Thymus (tissue), 11 donors: ENCODE results near the gene NFATC2. TPM values are rescaled to one million over a fixed set of nuclear protein-coding genes. Genes with fewer than 3 reads are reported as not detected.
"Not testable (repeated sequence)": the region's sequence is repeated elsewhere in the genome, so short reads cannot be mapped to it uniquely, and the experiment has no call there.

ENCODE experiments used
- DNase-seq, 9 donors: peaks; one replicate each; pipeline ENCODE4 v3.0.0-alpha.2; 2013; ENCODE audit warnings: low spot score in 9 of 9, low read depth in 6 of 9, missing footprints in 1 of 9
- H3K27ac ChIP-seq, 2 donors: one replicate each; pipeline ENCODE4 v1.5.1; 2013; ENCODE audit warnings: control low read depth in 1 of 2, low read depth in 1 of 2, low read length in 1 of 2, mild to moderate bottlenecking in 1 of 2, moderate library complexity in 1 of 2
- H3K27me3 ChIP-seq, 2 donors: one replicate each; pipeline ENCODE4 v1.5.1; 2013; ENCODE audit warnings: low read length in 1 of 2; ENCODE audit not compliant: control insufficient read depth in 2 of 2, insufficient read depth in 1 of 2
- H3K36me3 ChIP-seq, 2 donors: one replicate each; pipeline ENCODE4 v1.5.1; 2013; ENCODE audit warnings: low read length in 1 of 2, mild to moderate bottlenecking in 1 of 2, moderate library complexity in 1 of 2; ENCODE audit not compliant: control insufficient read depth in 2 of 2, insufficient read depth in 2 of 2
- H3K4me1 ChIP-seq, 2 donors: one replicate each; pipeline ENCODE4 v1.5.1; 2013; ENCODE audit warnings: low read length in 2 of 2; ENCODE audit not compliant: control insufficient read depth in 2 of 2, insufficient read depth in 2 of 2
- H3K4me3 ChIP-seq, 2 donors: one replicate each; pipeline ENCODE4 v1.5.1; 2013; ENCODE audit warnings: low read length in 2 of 2, control low read depth in 1 of 2, mild to moderate bottlenecking in 1 of 2
- H3K9me3 ChIP-seq, 2 donors: one replicate each; pipeline ENCODE4 v1.5.1; 2013; ENCODE audit warnings: low read length in 1 of 2, mild to moderate bottlenecking in 1 of 2; ENCODE audit not compliant: control insufficient read depth in 2 of 2, insufficient read depth in 1 of 2
- WGBS: extraction: QIAGEN DNeasy Blood & Tissue Kit; methylation state at CpG from one replicate; pipeline ENCODE4 v1.1.7; 2013; 5-methylcytosine and 5-hydroxymethylcytosine counted together
- polyA plus RNA-seq: library from polyadenylated mRNA; stranded (reverse); fragments of 200-250 nt; gene quantifications from one replicate; pipeline ENCODE4 v1.2.3, GENCODE V29; 2013
- total RNA-seq: library from RNA; stranded (reverse); fragments of 120-200 nt; gene quantifications from one replicate; pipeline ENCODE4 v1.2.4, GENCODE V29; 2013
- donor health status: healthy.

NFATC2 gene
- total and polyA plus RNA-seq, 2 donors = 2.4 to 4.4 TPM

GRCh38 chr20:51469578-51470498, 72.7 kb downstream of the NFATC2 start:
- H3K4me3 ChIP-seq = no peak overlapping the region
- peaks cover 0 to 3% of the 10 kb centered on the region in 2 donors for H3K36me3 ChIP-seq
- no peak for DNase-seq
- H3K27ac ChIP-seq = no peak overlapping the region
- no peaks in the 10 kb centered on the region for H3K9me3 ChIP-seq
- peaks cover 10 to 18% of the 10 kb centered on the region in 2 donors for H3K4me1 ChIP-seq
- 95% methylated on average over 11 of the region's 11 CpGs for WGBS
- H3K27me3 ChIP-seq = no peaks in the 10 kb centered on the region

- Histone ChIP-seq H3K27me3 (no peaks in the 10 kb centered on the region), H3K27ac (no peak overlapping the region), H3K9me3 (no peaks in the 10 kb centered on the region), H3K4me1 (peaks cover 10 to 18% of the 10 kb centered on the region in 2 donors), H3K36me3 (peaks cover 0 to 3% of the 10 kb centered on the region in 2 donors), H3K4me3 (no peak overlapping the region)
- no peak for DNase-seq
- 95% methylated on average over 6 of the region's 6 CpGs for WGBS
Observed at GRCh38 chr20:51469046-51469445, 73.5 kb downstream of the NFATC2 start.

DNA sequence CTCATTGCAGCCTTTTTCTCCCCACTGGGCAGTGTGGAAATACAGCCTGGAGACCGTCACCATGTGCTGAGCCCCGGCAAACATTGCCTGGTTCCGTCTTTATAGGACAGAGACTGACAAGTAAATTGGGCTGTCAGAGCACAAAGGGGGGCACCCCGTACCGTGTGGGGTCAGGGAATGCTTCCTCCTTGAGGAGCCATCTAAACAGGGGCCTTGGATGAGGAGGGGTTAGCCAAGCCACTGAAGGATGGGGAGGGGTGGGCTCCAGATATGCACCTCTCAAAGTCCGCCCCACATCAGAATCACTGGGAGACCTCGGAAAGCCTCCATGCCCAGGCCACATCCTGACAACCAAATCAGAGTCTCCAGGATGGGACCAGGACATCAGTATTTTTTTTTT, 73.9 kb downstream of the NFATC2 start:
- Histone ChIP-seq H3K4me3 (no peak overlapping the region), H3K27ac (no peak overlapping the region), H3K36me3 (peaks cover 0 to 3% of the 10 kb centered on the region in 2 donors), H3K4me1 (peaks cover 10 to 18% of the 10 kb centered on the region in 2 donors), H3K9me3 (no peaks in the 10 kb centered on the region), H3K27me3 (no peaks in the 10 kb centered on the region)
- DNase-seq = no peak
- WGBS = 97% methylated on average over 7 of the region's 7 CpGs

DNA sequence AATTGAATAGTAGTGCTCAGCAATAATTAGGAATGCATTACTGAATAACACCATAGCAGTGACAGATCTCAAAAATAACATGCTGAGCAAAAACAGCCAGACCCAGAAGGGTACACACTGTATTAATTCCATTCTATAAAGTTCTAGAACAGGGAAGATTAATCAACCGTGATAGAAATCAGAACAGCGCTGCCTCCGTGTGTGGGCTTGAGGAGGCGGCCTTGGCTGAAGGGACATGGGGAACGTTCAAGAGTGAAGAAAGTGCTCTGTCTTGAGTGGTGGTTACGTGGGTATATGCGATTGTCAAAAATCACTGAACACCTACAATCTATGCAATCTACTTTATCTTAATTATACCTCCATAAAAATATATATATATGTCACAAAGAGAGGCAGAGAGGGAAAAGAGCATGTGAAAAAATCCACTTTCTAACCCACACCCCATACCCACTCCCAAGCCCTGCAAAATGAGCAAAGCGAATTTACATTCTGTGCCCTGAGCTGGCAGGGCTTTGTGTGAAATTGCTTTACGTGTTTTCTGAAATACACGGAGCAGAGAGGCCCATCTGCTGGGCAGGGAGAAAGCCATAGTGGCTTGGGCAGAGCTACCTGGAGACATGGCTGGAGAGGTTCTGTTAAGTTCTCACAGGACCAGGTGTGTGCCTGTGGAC, 74.4 kb downstream of the NFATC2 start:
- 97% methylated on average over 10 of the region's 10 CpGs for WGBS
- no peaks in the 10 kb centered on the region for H3K27me3 ChIP-seq
- H3K4me3 ChIP-seq = no peak overlapping the region
- no peak for DNase-seq
- no peaks in the 10 kb centered on the region for H3K9me3 ChIP-seq
- peaks cover 0 to 3% of the 10 kb centered on the region in 2 donors for H3K36me3 ChIP-seq
- no peak overlapping the region for H3K27ac ChIP-seq
- peaks cover 10 to 19% of the 10 kb centered on the region in 2 donors for H3K4me1 ChIP-seq

DNA sequence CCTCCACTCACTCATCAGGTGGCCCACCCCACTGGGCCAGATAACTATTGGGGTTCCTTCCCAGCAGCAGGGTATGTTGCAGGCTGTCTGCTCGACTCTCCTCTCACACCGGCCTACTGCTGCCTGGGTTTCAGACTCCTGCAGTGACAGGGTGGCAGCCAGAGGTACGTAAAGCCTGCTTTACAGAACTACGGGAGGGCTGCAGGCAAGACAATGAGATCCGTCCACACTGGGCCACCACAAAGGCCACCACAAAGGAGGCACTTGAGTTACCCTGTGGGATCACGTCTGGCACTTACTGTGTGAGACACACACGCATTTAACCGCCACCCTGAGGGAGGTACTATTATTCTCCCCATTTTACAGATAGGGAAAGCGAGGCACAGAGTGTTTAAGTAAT, 78.5 kb downstream of the NFATC2 start:
- Histone ChIP-seq H3K36me3 (no peaks in the 10 kb centered on the region), H3K27me3 (no peaks in the 10 kb centered on the region), H3K4me3 (no peak overlapping the region), H3K27ac (no peak overlapping the region), H3K9me3 (no peaks in the 10 kb centered on the region), H3K4me1 (peaks cover 0 to 6% of the 10 kb centered on the region in 2 donors)
- 86% methylated on average over 9 of the region's 9 CpGs for WGBS
- no peak for DNase-seq

- Histone ChIP-seq H3K27me3 (no peaks in the 10 kb centered on the region), H3K9me3 (no peaks in the 10 kb centered on the region), H3K4me1 (peaks cover 0 to 5% of the 10 kb centered on the region in 2 donors), H3K4me3 (no peak overlapping the region), H3K36me3 (no peaks in the 10 kb centered on the region), H3K27ac (no peak overlapping the region)
- WGBS = 96% methylated on average over 8 of the region's 8 CpGs
- DNase-seq = no peak
Observed at GRCh38 chr20:51463560-51463959, 79.0 kb downstream of the NFATC2 start.

DNA sequence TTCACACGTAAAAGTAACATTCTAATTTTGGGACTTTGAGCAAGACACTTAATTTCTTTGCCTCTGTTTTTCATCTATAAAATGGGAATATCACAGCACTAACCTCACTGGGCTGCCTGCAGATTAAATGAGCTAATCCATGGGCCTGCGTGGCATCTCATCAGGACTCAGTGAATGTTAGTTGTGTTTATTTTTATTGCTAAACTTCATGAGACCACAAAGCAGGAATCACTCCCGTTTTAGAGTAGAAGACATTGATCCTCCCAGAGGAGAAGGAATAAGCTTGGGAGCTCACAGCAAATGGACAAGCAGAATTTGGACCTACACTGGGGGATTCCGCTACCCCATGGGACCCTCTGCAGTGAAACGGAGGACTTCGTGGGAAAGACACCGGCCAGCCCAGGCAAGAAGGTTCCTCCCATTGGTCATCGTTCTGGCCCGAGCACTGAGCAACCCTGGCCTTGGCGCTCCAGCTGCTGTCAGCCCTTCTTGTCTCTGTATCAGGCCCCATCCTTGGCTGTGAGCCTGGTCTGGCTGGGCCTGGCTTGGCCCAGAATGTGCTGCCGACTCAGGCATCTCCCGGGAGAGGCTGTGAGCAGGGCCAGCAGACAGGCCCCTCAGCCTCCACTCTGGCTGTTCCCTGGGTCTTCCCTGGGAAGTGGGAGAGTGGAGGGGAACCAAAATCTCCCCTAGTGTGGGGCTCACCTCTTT, 79.8 kb downstream of the NFATC2 start:
- 93% methylated on average over 12 of the region's 12 CpGs for WGBS
- Histone ChIP-seq H3K4me3 (no peak overlapping the region), H3K27ac (no peak overlapping the region), H3K4me1 (peaks cover 0 to 5% of the 10 kb centered on the region in 2 donors), H3K9me3 (no peaks in the 10 kb centered on the region), H3K27me3 (no peaks in the 10 kb centered on the region), H3K36me3 (no peaks in the 10 kb centered on the region)
- no peak for DNase-seq

GRCh38 chr20:51461846-51462245, 80.7 kb downstream of the NFATC2 start:
- not testable (repeated sequence) for H3K4me3 ChIP-seq, H3K27ac ChIP-seq, H3K27me3 ChIP-seq, H3K9me3 ChIP-seq, DNase-seq, H3K36me3 ChIP-seq, H3K4me1 ChIP-seq
- 98% methylated on average over 5 of the region's 5 CpGs for WGBS

DNA sequence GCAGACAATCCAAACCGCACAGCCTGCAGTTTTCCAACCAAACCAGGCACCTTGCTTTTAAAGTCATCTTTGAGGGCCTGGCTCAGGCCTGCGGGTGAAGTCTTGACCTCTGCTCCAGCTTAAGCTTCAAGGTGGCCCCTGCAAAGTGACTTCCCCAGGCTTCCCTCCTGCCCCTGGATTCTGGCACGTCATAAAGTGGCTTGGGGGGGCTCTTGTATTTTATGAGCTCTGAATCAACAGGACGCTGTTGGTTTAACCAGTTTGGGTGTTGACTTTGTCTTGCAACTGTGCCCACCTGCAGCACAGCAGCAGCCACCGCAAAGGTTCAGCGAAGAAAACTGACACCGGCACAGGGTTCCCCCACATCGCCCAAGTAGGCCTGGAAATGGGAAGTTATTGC, 81.2 kb downstream of the NFATC2 start:
- H3K4me3 ChIP-seq = no peak overlapping the region
- H3K4me1 ChIP-seq = peaks cover 0 to 13% of the 10 kb centered on the region in 2 donors
- no peaks in the 10 kb centered on the region for H3K27me3 ChIP-seq
- no peak overlapping the region for H3K27ac ChIP-seq
- H3K9me3 ChIP-seq = no peaks in the 10 kb centered on the region
- H3K36me3 ChIP-seq = no peaks in the 10 kb centered on the region
- DNase-seq = no peak
- WGBS = 95% methylated on average over 8 of the region's 8 CpGs
